Muscle layer of duodenum (tissue), 2 donors: ENCODE measurements around the gene RPL18.

Experiments used
- H3K27ac ChIP-seq: one replicate; pipeline ENCODE4 v1.7.0; 2013; ENCODE audit warnings: mild to moderate bottlenecking, low read length
- H3K27me3 ChIP-seq: one replicate; pipeline ENCODE4 v1.7.0; 2013; ENCODE audit warnings: low read depth, mild to moderate bottlenecking, control low read depth, low read length
- H3K36me3 ChIP-seq, 2 donors: one replicate each; pipeline ENCODE4 v1.7.0; 2013; ENCODE audit warnings: low read length in 2 of 2, control low read depth in 1 of 2, mild to moderate bottlenecking in 1 of 2; ENCODE audit not compliant: insufficient read depth in 2 of 2, control insufficient read depth in 1 of 2
- H3K4me1 ChIP-seq, 2 donors: one replicate each; pipeline ENCODE4 v1.7.0; 2013; ENCODE audit warnings: low read length in 2 of 2, mild to moderate bottlenecking in 2 of 2, control low read depth in 1 of 2, moderate library complexity in 1 of 2; ENCODE audit not compliant: insufficient read depth in 2 of 2, control insufficient read depth in 1 of 2
- H3K4me3 ChIP-seq, 2 donors: one replicate each; pipeline ENCODE4 v1.7.0; 2013; ENCODE audit warnings: low read length in 2 of 2, low read depth in 1 of 2, mild to moderate bottlenecking in 1 of 2
- H3K9me3 ChIP-seq, 2 donors: one replicate each; pipeline ENCODE4 v1.7.0; 2013; ENCODE audit warnings: low read length in 2 of 2, control low read depth in 1 of 2, mild to moderate bottlenecking in 1 of 2; ENCODE audit not compliant: control insufficient read depth in 1 of 2
- donor health status: healthy.

RPL18 gene

DNA sequence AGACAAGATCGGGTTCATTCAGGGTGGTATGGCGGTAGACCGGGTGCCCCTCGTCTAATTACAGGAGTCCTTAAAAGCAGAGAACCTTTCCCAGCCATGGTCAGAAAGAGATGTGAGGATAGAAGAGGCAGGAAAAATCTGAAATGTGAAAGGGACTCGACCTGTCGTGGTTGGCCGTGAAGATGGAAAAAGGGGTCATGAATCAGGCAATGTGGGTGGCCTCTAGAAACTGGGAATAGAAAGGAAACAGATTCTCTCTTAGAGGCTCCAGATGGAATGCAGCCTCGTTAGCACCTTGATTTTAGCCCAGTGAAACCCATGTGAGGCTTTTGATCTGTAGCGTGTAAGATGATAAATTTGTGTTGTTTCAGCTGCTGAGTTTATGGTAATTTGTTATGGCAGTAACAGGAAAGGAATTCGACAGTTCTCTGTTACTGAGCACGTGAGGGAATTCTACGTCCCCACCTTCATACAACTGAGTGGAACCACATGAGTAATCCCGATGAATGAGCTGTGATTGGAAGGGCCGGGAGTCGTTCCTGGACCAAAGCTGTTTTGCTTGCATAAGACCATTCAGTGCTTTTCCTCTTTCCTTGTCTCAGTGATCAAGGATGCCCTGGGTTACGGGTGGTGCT is 38.0 kb upstream of the RPL18 start:
- no peaks in the 10 kb centered on the region for H3K27me3 ChIP-seq
- H3K4me3 ChIP-seq: no peak overlapping the region
- no peaks in the 10 kb centered on the region for H3K9me3 ChIP-seq
- H3K36me3 ChIP-seq: no peaks in the 10 kb centered on the region
- H3K27ac ChIP-seq: no peak overlapping the region
- H3K4me1 ChIP-seq: no peaks in the 10 kb centered on the region

DNA sequence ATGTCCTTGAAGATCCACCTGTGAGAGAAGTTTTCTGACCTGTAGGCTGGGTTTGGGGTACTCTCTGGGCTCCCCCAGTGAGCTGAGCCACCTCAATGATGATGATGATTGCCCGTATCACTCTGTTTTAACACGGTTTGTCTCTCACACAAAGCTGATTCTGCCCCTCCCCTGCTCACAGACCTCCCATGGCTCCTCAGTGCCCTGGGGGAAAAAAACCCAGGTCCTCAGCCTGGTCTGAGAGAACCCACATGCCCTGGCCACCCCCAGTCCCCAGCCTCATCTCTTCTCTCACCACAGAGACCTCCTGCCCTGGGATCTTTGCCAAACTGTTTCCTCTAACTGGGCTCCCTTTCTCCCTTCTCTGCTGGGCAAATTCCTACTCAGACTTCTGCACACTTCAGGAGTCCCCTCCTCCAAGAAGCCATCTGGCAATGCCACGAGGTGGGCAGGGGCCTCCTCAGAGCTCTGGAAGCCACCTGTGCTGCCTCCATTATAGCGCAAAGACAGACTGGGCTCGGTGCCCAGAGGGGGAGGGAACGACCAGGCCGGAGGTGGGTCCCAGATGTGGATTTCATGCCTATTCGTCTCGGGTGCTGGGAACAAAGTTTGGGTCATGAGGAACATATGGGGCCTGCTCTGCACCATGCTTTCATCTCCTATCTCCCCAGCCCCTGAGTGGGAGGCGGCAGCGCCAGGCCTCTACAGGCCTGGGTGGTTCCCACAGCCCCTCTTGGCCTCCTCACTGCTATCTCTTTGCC is 35.5 kb upstream of the RPL18 start:
- Histone ChIP-seq H3K4me1 (no peaks in the 10 kb centered on the region), H3K27ac (no peak overlapping the region), H3K27me3 (no peaks in the 10 kb centered on the region), H3K4me3 (no peak overlapping the region), H3K9me3 (no peaks in the 10 kb centered on the region), H3K36me3 (no peaks in the 10 kb centered on the region)

DNA sequence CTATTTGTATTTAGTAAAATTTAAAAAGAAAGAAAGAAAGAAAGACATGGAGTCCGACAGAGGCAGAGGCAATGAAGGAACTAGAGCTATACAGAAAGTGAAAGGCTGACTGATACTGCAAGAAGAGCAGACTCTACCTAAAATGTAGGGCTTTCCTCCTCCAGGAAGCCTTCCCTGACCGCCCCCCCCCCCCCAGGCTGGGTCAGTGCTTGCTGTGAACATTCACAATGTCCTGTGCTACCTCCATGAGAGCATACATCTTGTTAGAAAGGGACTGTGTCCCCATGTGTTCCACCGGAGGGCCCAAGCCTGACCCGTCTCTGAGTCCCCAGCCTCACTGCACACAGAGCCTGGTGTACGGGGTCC is 32.7 kb upstream of the RPL18 start:
- Histone ChIP-seq H3K9me3 (no peaks in the 10 kb centered on the region), H3K27me3 (no peaks in the 10 kb centered on the region), H3K27ac (no peak overlapping the region), H3K4me1 (peaks cover 0 to 3% of the 10 kb centered on the region in 2 donors), H3K36me3 (no peaks in the 10 kb centered on the region), H3K4me3 (no peak overlapping the region)

DNA sequence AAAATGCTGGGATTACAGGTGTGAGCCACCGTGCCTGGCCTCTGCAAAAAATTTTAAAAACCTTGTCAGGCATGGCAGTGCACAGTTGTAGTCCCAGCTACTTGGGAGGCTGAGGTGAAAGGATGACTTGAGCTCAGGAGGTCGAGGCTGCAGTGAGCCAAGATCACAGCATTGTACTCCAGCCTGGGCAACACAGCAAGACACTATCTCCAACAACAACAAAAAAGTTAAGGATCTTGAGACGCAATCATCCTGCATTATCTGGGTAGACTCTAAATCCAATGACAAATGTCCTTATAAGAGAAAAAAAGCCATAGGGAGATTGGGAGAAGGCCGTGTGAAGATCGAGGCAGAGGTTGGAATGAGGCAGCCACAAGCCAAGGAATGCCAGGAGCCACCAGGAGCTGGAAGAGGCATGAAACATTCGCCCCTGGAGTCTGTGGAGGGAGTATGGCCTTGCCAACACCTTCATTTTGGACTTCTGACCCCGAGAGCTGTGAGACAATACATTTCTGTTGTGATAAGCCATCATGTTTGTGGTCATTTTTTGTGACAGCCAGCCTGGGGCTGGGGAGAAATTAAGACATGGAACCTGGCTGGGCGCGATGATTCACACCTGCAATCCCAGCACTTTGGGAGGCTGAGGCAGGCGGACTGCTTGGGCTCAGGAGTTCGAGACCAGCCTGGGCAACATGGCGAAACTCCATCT is 32.1 kb upstream of the RPL18 start:
- H3K27me3 ChIP-seq: no peaks in the 10 kb centered on the region
- no peak overlapping the region for H3K4me3 ChIP-seq
- H3K27ac ChIP-seq: no peak overlapping the region
- H3K36me3 ChIP-seq: no peaks in the 10 kb centered on the region
- no peaks in the 10 kb centered on the region for H3K9me3 ChIP-seq
- peaks cover 0 to 7% of the 10 kb centered on the region in 2 donors for H3K4me1 ChIP-seq

DNA sequence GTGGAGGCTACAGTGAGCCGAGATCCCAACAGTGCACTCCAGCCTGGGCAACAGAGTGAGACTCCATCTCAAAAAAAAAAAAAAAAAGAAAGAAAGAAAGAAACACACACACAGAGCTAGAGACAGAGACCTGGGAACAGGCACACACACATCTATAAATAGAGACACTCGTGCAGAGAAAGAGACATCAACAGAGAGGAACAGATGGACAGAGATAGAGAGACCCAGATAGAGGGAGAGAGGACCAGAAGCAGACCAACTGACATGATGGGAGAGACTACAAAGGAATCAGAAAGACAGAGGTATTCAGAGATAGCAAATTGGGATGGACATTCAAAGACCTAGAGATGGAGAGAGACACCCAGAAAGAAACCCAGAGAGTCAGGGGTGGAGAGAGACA is 29.2 kb upstream of the RPL18 start:
- H3K27ac ChIP-seq: no peak overlapping the region
- H3K27me3 ChIP-seq: no peaks in the 10 kb centered on the region
- no peaks in the 10 kb centered on the region for H3K9me3 ChIP-seq
- no peaks in the 10 kb centered on the region for H3K36me3 ChIP-seq
- peaks cover 0 to 27% of the 10 kb centered on the region in 2 donors for H3K4me1 ChIP-seq
- no peak overlapping the region for H3K4me3 ChIP-seq

DNA sequence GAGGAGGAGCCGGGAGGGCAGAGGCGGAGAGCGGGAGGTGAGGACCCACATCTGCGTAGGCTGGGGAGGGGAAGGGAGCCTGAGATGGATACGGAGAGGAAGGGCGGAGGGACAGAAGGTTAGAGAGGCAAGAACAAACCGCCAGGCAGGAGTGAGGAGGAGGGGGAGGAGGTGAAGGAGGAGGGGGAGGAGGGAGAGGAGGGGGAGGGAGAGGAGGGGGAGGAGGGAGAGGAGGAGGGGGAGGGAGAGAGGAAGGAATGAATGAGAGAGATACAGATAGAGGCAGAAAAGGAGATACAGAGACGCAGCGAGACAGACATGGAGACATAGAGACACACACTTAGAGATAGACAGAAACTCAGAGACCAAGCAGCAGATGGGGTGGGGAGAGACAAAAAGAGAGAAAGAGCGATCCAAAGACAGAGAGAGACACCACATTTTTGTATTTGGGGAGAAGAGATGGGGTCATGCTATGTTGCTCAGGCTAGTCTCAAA is 27.8 kb upstream of the RPL18 start:
- no peak overlapping the region for H3K27ac ChIP-seq

DNA sequence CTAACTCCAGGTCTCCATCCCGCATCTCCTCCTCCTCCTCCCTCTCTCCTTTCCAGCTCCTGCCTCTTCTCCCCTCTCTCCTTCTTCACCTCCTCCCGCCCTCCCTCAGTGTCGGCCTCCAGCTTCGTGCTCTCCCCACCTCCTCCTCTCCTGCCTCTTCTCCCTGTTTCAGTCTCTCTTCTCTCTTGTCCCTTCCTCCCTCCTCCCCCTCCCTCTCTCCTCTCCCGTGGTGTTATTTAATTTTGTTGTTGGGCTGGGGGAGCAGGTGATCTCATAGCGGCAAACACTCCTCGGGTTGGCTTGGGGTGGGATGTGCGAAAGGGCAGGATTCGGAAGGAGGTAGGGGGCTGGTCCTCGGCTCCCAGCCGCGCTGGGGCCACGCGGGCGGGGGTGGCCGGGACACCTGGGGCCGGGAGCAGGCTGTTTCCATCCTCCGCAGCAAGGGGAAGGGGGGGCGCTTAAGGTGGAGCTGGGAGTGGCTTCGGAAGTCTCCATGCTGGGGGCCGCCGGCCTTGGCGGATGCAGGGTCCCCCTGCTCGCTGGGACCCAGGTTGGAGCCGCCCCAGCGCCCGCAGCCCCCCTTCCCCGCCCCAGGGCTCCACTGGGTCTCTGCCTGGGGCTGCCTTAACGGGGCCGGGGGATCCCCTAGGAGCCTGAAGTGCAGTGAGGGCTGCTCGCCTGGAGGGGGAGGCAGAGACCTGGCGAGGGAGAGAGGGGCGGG is 27.2 kb upstream of the RPL18 start, which contains the start of gene CA11:
Gene CA11 (minus strand): TSS at position 187 of the 721 bp plus-strand sequence. CDS start 555 bp downstream, outside the sequence.
- Histone ChIP-seq H3K9me3 (no peaks in the 10 kb centered on the region), H3K27me3 (no peaks in the 10 kb centered on the region), H3K4me1 (peaks cover 0 to 27% of the 10 kb centered on the region in 2 donors), H3K36me3 (no peaks in the 10 kb centered on the region), H3K4me3 (peak within 1 kb of the TSS; percentile 69 to 81), H3K27ac (peak within 1 kb of the TSS; percentile 53)

More for the DNA sequence above, 27.8 kb upstream of the RPL18 start:
- Histone ChIP-seq H3K36me3 (no peaks in the 10 kb centered on the region), H3K9me3 (no peaks in the 10 kb centered on the region), H3K27me3 (no peaks in the 10 kb centered on the region), H3K4me1 (peaks cover 0 to 27% of the 10 kb centered on the region in 2 donors), H3K4me3 (peak overlapping the region in 1 of 2 donors; percentile 81)

DNA sequence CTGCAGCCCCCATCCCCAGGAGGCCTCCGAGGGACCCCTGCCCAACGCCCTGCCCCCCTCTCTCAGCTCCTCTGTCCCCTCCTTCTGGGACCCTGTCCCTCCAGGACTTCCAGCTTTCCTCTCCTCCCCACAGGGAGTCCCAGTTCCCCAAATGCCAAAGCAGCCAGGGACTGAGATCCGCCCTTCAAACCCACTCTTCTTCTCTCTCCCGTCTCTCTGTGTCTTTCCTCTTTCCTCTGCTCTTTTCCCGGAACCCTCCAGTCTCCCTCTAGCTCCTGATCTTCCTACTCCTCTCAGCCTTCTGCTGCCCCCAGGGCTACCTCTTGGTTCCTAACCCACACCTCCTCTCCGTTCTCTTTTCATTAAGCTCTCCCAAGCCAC is 26.6 kb upstream of the RPL18 start:
- H3K27ac ChIP-seq: peak overlapping the region; percentile 53
- peak overlapping the region; percentile 69 to 81 for H3K4me3 ChIP-seq
- no peaks in the 10 kb centered on the region for H3K36me3 ChIP-seq
- peaks cover 0 to 27% of the 10 kb centered on the region in 2 donors for H3K4me1 ChIP-seq
- H3K9me3 ChIP-seq: no peaks in the 10 kb centered on the region
- no peaks in the 10 kb centered on the region for H3K27me3 ChIP-seq

DNA sequence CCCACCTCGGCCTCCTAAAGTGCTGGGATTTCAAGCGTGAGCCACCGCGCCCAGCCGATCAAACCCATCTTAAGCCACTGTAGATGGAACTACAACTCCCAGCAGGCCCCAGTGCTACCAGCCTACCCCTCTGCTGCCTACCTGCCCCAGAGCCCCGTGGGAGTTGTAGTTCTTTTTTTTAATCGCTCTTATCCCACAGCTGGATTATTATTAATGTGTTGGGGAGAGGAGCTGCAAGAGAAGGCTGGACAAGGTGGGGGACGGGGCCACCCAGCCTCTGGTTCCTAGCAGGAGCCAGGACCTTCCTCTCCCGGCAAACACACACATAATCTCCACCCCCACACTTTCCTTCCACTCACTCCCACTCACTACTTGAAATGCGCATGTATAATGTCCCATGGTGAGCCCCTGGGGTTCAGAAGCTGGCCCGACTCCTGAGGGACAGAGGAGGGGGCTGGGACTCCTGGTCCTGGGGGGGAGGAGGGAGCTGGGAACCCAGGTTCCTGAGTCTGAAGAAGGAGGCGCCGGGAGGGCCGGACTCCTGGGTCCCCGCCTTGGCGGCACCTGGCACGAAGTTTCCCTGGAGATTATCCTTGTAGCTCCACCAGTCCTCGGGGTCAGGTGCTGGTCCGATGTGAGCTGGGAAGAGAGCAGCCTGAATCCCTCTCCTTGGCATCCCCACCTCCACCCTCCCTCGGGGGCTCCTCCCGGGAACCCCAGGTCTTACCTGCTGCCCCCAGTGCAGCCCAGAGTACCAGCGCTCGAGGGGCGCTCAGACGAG is 26.1 kb upstream of the RPL18 start:
- H3K4me1 ChIP-seq: peaks cover 0 to 27% of the 10 kb centered on the region in 2 donors
- H3K9me3 ChIP-seq: no peaks in the 10 kb centered on the region
- H3K27ac ChIP-seq: peak overlapping the region; percentile 53
- no peaks in the 10 kb centered on the region for H3K27me3 ChIP-seq
- H3K36me3 ChIP-seq: no peaks in the 10 kb centered on the region
- H3K4me3 ChIP-seq: peak overlapping the region; percentile 69 to 81

DNA sequence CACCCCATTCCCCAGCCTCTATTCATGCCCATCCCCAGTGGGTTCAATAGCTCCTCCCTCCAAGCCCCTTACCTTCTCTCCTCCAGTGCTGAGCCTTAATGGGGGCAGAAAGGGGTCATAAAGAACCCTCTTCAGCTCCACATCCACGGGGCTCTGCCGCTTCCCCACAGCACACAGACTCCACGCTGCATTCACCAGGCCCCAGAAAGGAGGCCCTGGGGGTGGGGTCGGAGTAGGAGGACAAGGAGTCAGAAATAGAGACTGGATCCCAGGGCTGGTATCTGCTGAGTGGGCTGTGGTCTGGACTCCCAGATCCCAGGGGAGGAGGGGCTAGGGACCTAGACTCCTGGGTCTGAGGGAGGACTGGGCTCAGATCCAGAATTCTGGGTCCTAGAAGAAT is 25.4 kb upstream of the RPL18 start:
- Histone ChIP-seq H3K27me3 (no peaks in the 10 kb centered on the region), H3K27ac (no peak overlapping the region), H3K9me3 (no peaks in the 10 kb centered on the region), H3K4me3 (peak overlapping the region in 1 of 2 donors; percentile 81), H3K36me3 (no peaks in the 10 kb centered on the region), H3K4me1 (peaks cover 0 to 27% of the 10 kb centered on the region in 2 donors)
